Thymus (tissue), 11 donors: ENCODE results near the gene YAP1. TPM values are rescaled to one million over a fixed set of nuclear protein-coding genes. Genes with fewer than 3 reads are reported as not detected.

ENCODE experiments used
- DNase-seq, 9 donors: peaks; one replicate each; pipeline ENCODE4 v3.0.0-alpha.2; 2013; ENCODE audit warnings: low spot score in 9 of 9, low read depth in 6 of 9, missing footprints in 1 of 9
- H3K27ac ChIP-seq, 2 donors: one replicate each; pipeline ENCODE4 v1.5.1; 2013; ENCODE audit warnings: control low read depth in 1 of 2, low read depth in 1 of 2, low read length in 1 of 2, mild to moderate bottlenecking in 1 of 2, moderate library complexity in 1 of 2
- H3K27me3 ChIP-seq, 2 donors: one replicate each; pipeline ENCODE4 v1.5.1; 2013; ENCODE audit warnings: low read length in 1 of 2; ENCODE audit not compliant: control insufficient read depth in 2 of 2, insufficient read depth in 1 of 2
- H3K36me3 ChIP-seq, 2 donors: one replicate each; pipeline ENCODE4 v1.5.1; 2013; ENCODE audit warnings: low read length in 1 of 2, mild to moderate bottlenecking in 1 of 2, moderate library complexity in 1 of 2; ENCODE audit not compliant: control insufficient read depth in 2 of 2, insufficient read depth in 2 of 2
- H3K4me1 ChIP-seq, 2 donors: one replicate each; pipeline ENCODE4 v1.5.1; 2013; ENCODE audit warnings: low read length in 2 of 2; ENCODE audit not compliant: control insufficient read depth in 2 of 2, insufficient read depth in 2 of 2
- H3K4me3 ChIP-seq, 2 donors: one replicate each; pipeline ENCODE4 v1.5.1; 2013; ENCODE audit warnings: low read length in 2 of 2, control low read depth in 1 of 2, mild to moderate bottlenecking in 1 of 2
- H3K9me3 ChIP-seq, 2 donors: one replicate each; pipeline ENCODE4 v1.5.1; 2013; ENCODE audit warnings: low read length in 1 of 2, mild to moderate bottlenecking in 1 of 2; ENCODE audit not compliant: control insufficient read depth in 2 of 2, insufficient read depth in 1 of 2
- WGBS: extraction: QIAGEN DNeasy Blood & Tissue Kit; methylation state at CpG from one replicate; pipeline ENCODE4 v1.1.7; 2013; 5-methylcytosine and 5-hydroxymethylcytosine counted together
- polyA plus RNA-seq: library from polyadenylated mRNA; stranded (reverse); fragments of 200-250 nt; gene quantifications from one replicate; pipeline ENCODE4 v1.2.3, GENCODE V29; 2013
- total RNA-seq: library from RNA; stranded (reverse); fragments of 120-200 nt; gene quantifications from one replicate; pipeline ENCODE4 v1.2.4, GENCODE V29; 2013
- donor health status: healthy.

YAP1 gene
- total and polyA plus RNA-seq, 2 donors: 10.5 to 27.9 TPM

GRCh38 chr11:102081313-102081712, 28.9 kb upstream of the YAP1 start:
- Histone ChIP-seq H3K36me3 (no peaks in the 10 kb centered on the region), H3K4me1 (no peaks in the 10 kb centered on the region), H3K4me3 (no peak overlapping the region), H3K27ac (no peak overlapping the region), H3K9me3 (no peaks in the 10 kb centered on the region), H3K27me3 (no peaks in the 10 kb centered on the region)
- DNase-seq: no peak
- WGBS: 95% methylated on average over 7 of the region's 7 CpGs

GRCh38 chr11:102085864-102086551, 24.2 kb upstream of the YAP1 start:
- WGBS: 96% methylated on average over 7 of the region's 7 CpGs
- Histone ChIP-seq H3K9me3 (no peaks in the 10 kb centered on the region), H3K36me3 (no peaks in the 10 kb centered on the region), H3K27me3 (no peaks in the 10 kb centered on the region), H3K4me1 (no peaks in the 10 kb centered on the region), H3K27ac (no peak overlapping the region), H3K4me3 (no peak overlapping the region)
- DNase-seq: no peak

- H3K9me3 ChIP-seq: no peaks in the 10 kb centered on the region
- no peak for DNase-seq
- H3K27ac ChIP-seq: no peak overlapping the region
- no peaks in the 10 kb centered on the region for H3K27me3 ChIP-seq
- no peaks in the 10 kb centered on the region for H3K36me3 ChIP-seq
- WGBS: 80% methylated on average over 1 of the region's 1 CpG
- no peak overlapping the region for H3K4me3 ChIP-seq
- no peaks in the 10 kb centered on the region for H3K4me1 ChIP-seq
Observed at GRCh38 chr11:102097186-102097585, 13.1 kb upstream of the YAP1 start.

- Histone ChIP-seq H3K36me3 (no peaks in the 10 kb centered on the region), H3K27me3 (no peaks in the 10 kb centered on the region), H3K9me3 (no peaks in the 10 kb centered on the region), H3K4me3 (no peak overlapping the region), H3K4me1 (no peaks in the 10 kb centered on the region), H3K27ac (no peak overlapping the region)
- WGBS: 97% methylated on average over 2 of the region's 2 CpGs
- no peak for DNase-seq
Observed at GRCh38 chr11:102099755-102100154, 10.5 kb upstream of the YAP1 start.

DNA sequence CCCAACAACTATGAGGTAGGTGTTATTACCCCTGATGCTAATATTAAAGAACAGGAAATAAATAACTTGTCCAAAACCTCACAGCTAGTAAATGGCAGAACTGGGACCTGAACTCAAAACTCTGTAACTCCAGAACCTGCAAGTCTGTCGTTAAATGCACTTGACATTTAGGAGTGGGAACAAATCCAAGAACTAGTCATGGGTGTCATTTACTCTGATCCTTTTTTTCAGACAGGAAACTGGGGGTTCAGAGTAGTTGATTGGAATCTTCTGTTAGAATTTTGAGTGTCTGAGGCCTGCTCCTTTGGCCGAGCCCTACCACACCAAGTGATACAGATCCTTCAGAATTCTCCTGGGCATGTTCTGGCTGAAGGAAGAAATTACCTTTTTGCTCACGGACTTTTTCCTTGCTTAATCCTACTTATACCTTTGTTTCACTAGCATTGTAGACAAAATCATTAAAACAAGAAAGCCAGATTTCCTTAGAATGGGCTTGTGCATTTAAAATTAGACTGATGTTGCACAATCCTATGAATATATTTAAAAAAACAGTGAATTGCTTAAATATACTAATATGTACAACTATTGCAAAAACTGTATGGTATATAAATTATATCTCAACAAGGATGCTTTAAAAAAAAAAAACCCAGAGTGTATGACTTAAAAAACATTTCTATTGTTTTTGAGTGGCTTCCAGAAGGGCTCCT, 1.4 kb upstream of the YAP1 start:
- Histone ChIP-seq H3K4me3 (no peak overlapping the region), H3K27ac (no peak overlapping the region), H3K9me3 (no peaks in the 10 kb centered on the region), H3K4me1 (peaks cover 7 to 9% of the 10 kb centered on the region in 2 donors), H3K27me3 (peaks cover 36 to 58% of the 10 kb centered on the region in 2 donors), H3K36me3 (no peaks in the 10 kb centered on the region)
- WGBS: 79% methylated on average over 3 of the region's 3 CpGs
- no peak for DNase-seq

DNA sequence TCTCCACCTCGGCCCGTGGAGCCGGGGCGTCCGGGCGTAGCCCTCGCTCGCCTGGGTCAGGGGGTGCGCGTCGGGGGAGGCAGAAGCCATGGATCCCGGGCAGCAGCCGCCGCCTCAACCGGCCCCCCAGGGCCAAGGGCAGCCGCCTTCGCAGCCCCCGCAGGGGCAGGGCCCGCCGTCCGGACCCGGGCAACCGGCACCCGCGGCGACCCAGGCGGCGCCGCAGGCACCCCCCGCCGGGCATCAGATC, 439 bp downstream of the YAP1 start:
- 3% methylated on average over 31 of the region's 31 CpGs for WGBS
- peaks cover 7 to 9% of the 10 kb centered on the region in 2 donors for H3K4me1 ChIP-seq
- H3K27me3 ChIP-seq: peaks cover 36 to 70% of the 10 kb centered on the region in 2 donors
- peak overlapping the region in 1 of 2 donors; percentile 88 for H3K27ac ChIP-seq
- H3K4me3 ChIP-seq: peak overlapping the region; percentile 35 to 61
- DNase-seq: no peak
- no peaks in the 10 kb centered on the region for H3K36me3 ChIP-seq
- no peaks in the 10 kb centered on the region for H3K9me3 ChIP-seq

DNA sequence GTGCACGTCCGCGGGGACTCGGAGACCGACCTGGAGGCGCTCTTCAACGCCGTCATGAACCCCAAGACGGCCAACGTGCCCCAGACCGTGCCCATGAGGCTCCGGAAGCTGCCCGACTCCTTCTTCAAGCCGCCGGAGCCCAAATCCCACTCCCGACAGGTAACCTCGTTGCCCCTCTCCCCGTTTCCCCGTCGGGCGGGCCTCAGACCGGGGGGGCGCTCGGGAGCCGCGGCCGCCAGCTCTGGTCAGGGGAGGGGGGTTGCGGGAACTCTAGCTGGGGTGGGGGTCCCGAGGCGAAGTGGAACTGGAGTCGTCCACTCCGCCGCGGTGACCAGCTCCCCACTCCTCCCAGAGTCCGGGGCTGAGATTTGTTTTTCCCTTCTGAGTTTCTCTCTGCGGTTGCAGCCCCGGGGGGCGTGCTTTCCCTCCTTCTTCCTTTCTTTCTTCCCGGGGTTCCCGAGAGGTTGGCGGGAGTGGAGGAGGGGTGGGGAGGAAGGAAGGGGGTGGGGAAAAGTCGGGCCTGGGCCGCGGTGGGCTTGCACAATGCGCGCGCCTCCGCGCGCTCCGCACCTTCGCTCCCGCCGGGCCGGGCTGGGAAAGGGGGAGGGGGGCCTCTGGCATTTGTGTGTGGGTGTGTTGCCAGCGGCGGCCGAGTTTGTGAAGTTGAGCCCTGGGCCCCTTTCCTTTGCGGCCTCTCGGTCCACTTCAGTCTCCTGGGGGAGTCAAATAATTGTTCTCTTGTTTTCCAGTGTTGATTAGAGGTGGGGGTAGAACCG, 952 bp downstream of the YAP1 start:
- Histone ChIP-seq H3K27ac (peak overlapping the region; percentile 44 to 88), H3K27me3 (peaks cover 36 to 73% of the 10 kb centered on the region in 2 donors), H3K36me3 (no peaks in the 10 kb centered on the region), H3K4me3 (peak overlapping the region; percentile 35 to 61), H3K4me1 (peaks cover 7 to 9% of the 10 kb centered on the region in 2 donors), H3K9me3 (no peaks in the 10 kb centered on the region)
- DNase-seq: peak in 1 of 9 donors; percentile 15
- 6% methylated on average over 61 of the region's 61 CpGs for WGBS

- 5% methylated on average over 20 of the region's 20 CpGs for WGBS
- Histone ChIP-seq H3K27ac (peak overlapping the region; percentile 44 to 71), H3K4me3 (peak overlapping the region; percentile 35 to 61), H3K9me3 (no peaks in the 10 kb centered on the region), H3K27me3 (peaks cover 36 to 73% of the 10 kb centered on the region in 2 donors), H3K36me3 (no peaks in the 10 kb centered on the region), H3K4me1 (peaks cover 7 to 9% of the 10 kb centered on the region in 2 donors)
- peak in 2 of 9 donors; percentile 18 to 38 for DNase-seq
Observed at GRCh38 chr11:102111787-102112508, 1.7 kb downstream of the YAP1 start.
